HG02981 (cell line): ENCODE data around the gene ZNF771.
"Not testable (repeated sequence)": the region's sequence is repeated elsewhere in the genome, so short reads cannot be mapped to it uniquely, and the experiment has no call there.

Experiments
- ATAC-seq: cut with Tn5 transposase; IDR thresholded peaks from one replicate; pipeline ENCODE4 v1.9.1; 2021; ENCODE audit warnings: mild to moderate bottlenecking, moderate library complexity; ENCODE audit not compliant: unreplicated experiment

Gene ZNF771

GRCh38 chr16:30458561-30459394, 51.4 kb downstream of the ZNF771 start:
- peak; percentile 83 for ATAC-seq

GRCh38 chr16:30459456-30459855, 52.0 kb downstream of the ZNF771 start:
- ATAC-seq = no peak

- not testable (repeated sequence) for ATAC-seq
Observed at GRCh38 chr16:30461426-30461825, 54.0 kb downstream of the ZNF771 start.

- no peak for ATAC-seq
Observed at GRCh38 chr16:30464078-30464477, 56.7 kb downstream of the ZNF771 start.
